RWPE2 (cell line): Measurements from ENCODE around the gene YBX2.

ENCODE experiments used
- ATAC-seq: fragments of 200-7000 bp; cut with Tn5 transposase; 3 replicates; pipeline ENCODE4 v1.9.1; 2021; ENCODE audit warnings: low read depth
- DNase-seq: peaks from one replicate; pipeline ENCODE4 v3.0.0-alpha.2; 2020; ENCODE audit warnings: low spot score
- H3K27ac ChIP-seq: fragments of 450-650 bp; 2 replicates; pipeline ENCODE4 v1.5.1; 2017; ENCODE audit warnings: mild to moderate bottlenecking; ENCODE audit not compliant: poor library complexity, severe bottlenecking
- H3K27me3 ChIP-seq: fragments of 250-450 bp; sonication (Bioruptor Pico); 2 replicates; pipeline ENCODE4 v1.5.1; 2021; ENCODE audit warnings: mild to moderate bottlenecking, moderate library complexity; ENCODE audit not compliant: insufficient read depth, poor library complexity, severe bottlenecking
- H3K36me3 ChIP-seq: fragments of 250-450 bp; sonication (Bioruptor Pico); 2 replicates; pipeline ENCODE4 v1.5.1; 2020; ENCODE audit warnings: low read depth, mild to moderate bottlenecking, moderate library complexity
- H3K4me1 ChIP-seq: fragments of 250-450 bp; sonication (Bioruptor Pico); 2 replicates; pipeline ENCODE4 v1.5.1; 2021; ENCODE audit warnings: mild to moderate bottlenecking, moderate library complexity; ENCODE audit not compliant: insufficient read depth, poor library complexity, severe bottlenecking
- H3K4me3 ChIP-seq: fragments of 250-450 bp; sonication (Bioruptor Pico); 2 replicates; pipeline ENCODE4 v1.5.1; 2021; ENCODE audit warnings: mild to moderate bottlenecking, moderate library complexity; ENCODE audit not compliant: severe bottlenecking
- H3K9me3 ChIP-seq: fragments of 250-450 bp; sonication (Bioruptor Pico); 2 replicates; pipeline ENCODE4 v1.5.1; 2021; ENCODE audit warnings: mild to moderate bottlenecking, moderate library complexity; ENCODE audit not compliant: severe bottlenecking
- CTCF ChIP-seq: fragments of 450-650 bp; IDR thresholded peaks from one replicate; pipeline ENCODE4 v1.5.1; 2017; ENCODE audit warnings: mild to moderate bottlenecking, moderate library complexity; ENCODE audit not compliant: poor library complexity, severe bottlenecking

YBX2 gene

GRCh38 chr17:7318121-7318860 is 23.9 kb upstream of the YBX2 start:
- peaks cover 74% of the 10 kb centered on the region for H3K36me3 ChIP-seq
- ATAC-seq = no peak
- no peak overlapping the region for H3K4me3 ChIP-seq
- no peaks in the 10 kb centered on the region for H3K9me3 ChIP-seq
- no peaks in the 10 kb centered on the region for H3K27me3 ChIP-seq
- TF ChIP-seq CTCF = no peak
- no peak overlapping the region for H3K27ac ChIP-seq
- no peak for DNase-seq
- H3K4me1 ChIP-seq = peaks cover 3% of the 10 kb centered on the region

- no peak for DNase-seq
- H3K36me3 ChIP-seq = peaks cover 74% of the 10 kb centered on the region
- ATAC-seq = no peak
- TF ChIP-seq CTCF = no peak
- H3K27ac ChIP-seq = no peak overlapping the region
- no peaks in the 10 kb centered on the region for H3K27me3 ChIP-seq
- H3K4me3 ChIP-seq = no peak overlapping the region
- H3K9me3 ChIP-seq = no peaks in the 10 kb centered on the region
- H3K4me1 ChIP-seq = peaks cover 3% of the 10 kb centered on the region
These were observed 22.8 kb upstream of the YBX2 start for GRCh38 chr17:7317161-7317803.

GRCh38 chr17:7315570-7316235 is 21.3 kb upstream of the YBX2 start:
- Histone ChIP-seq H3K4me1 (peaks cover 3% of the 10 kb centered on the region), H3K27ac (peak overlapping the region; percentile 78), H3K27me3 (no peaks in the 10 kb centered on the region), H3K36me3 (peaks cover 72% of the 10 kb centered on the region), H3K9me3 (no peaks in the 10 kb centered on the region), H3K4me3 (peak overlapping the region; percentile 97)
- ATAC-seq (peak; percentile 3; the same call in 2 of the 3 replicates), DNase-seq (no peak)
- no peak for TF ChIP-seq CTCF

- Histone ChIP-seq H3K4me1 (peaks cover 3% of the 10 kb centered on the region), H3K27me3 (no peaks in the 10 kb centered on the region), H3K9me3 (no peaks in the 10 kb centered on the region), H3K27ac (peak within 1 kb of the TSS; percentile 78), H3K36me3 (peaks cover 73% of the 10 kb centered on the region), H3K4me3 (peak within 1 kb of the TSS; percentile 97)
- DNase-seq = peak; percentile 93
- no peak for TF ChIP-seq CTCF
- peak; percentile 66 for ATAC-seq
These were observed 20.5 kb upstream of the YBX2 start, which contains the start of gene GPS2 for GRCh38 chr17:7314719-7315569. Gene GPS2 (minus strand): TSS chr17:7315360. CDS start chr17:7315052, 308 bp downstream.
